Omental fat pad (tissue), 4 donors: Measurements from ENCODE around the gene DCP1B. TPM values are rescaled to one million over a fixed set of nuclear protein-coding genes. Genes with fewer than 3 reads are reported as not detected.

ENCODE experiments used
- ATAC-seq: fragments of 150-250 bp; one replicate; pipeline ENCODE4 v1.9.1; 2016; ENCODE audit warnings: mild to moderate bottlenecking, moderate library complexity; ENCODE audit not compliant: low FRiP score
- DNase-seq: peaks from one replicate; pipeline ENCODE4 v3.0.0-alpha.2; 2019; ENCODE audit warnings: low spot score
- total RNA-seq, 4 donors: library from RNA; depleted of rRNA; stranded (reverse); fragments of >200 nt; gene quantifications; one replicate each; pipeline ENCODE4 v1.1.0, GENCODE V29; 2016
- TF ChIP-seq, protein P1 (sequence below), 3 donors: fragments of 450-650 bp; IDR thresholded peaks; one replicate each; pipeline ENCODE4 v1.5.1; 2016 to 2017; ENCODE audit warnings: antibody characterized with exemption in 3 of 3, mild to moderate bottlenecking in 3 of 3, moderate library complexity in 2 of 3

DCP1B gene
- total RNA-seq, 4 donors from 2014 or later: 7.2 to 19.2 (median 9.9) TPM

GRCh38 chr12:1929985-1930802, 74.1 kb downstream of the DCP1B start:
- DNase-seq: no peak
- TF ChIP-seq, protein P1, sequence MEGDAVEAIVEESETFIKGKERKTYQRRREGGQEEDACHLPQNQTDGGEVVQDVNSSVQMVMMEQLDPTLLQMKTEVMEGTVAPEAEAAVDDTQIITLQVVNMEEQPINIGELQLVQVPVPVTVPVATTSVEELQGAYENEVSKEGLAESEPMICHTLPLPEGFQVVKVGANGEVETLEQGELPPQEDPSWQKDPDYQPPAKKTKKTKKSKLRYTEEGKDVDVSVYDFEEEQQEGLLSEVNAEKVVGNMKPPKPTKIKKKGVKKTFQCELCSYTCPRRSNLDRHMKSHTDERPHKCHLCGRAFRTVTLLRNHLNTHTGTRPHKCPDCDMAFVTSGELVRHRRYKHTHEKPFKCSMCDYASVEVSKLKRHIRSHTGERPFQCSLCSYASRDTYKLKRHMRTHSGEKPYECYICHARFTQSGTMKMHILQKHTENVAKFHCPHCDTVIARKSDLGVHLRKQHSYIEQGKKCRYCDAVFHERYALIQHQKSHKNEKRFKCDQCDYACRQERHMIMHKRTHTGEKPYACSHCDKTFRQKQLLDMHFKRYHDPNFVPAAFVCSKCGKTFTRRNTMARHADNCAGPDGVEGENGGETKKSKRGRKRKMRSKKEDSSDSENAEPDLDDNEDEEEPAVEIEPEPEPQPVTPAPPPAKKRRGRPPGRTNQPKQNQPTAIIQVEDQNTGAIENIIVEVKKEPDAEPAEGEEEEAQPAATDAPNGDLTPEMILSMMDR (IDR thresholded peaks at IDR 0.05): no peak
- ATAC-seq: no peak

GRCh38 chr12:1929241-1929984, 74.8 kb downstream of the DCP1B start:
- DNase-seq (no peak), ATAC-seq (no peak)
- TF ChIP-seq, protein P1 (IDR thresholded peaks at IDR 0.05): no peak

DNA sequence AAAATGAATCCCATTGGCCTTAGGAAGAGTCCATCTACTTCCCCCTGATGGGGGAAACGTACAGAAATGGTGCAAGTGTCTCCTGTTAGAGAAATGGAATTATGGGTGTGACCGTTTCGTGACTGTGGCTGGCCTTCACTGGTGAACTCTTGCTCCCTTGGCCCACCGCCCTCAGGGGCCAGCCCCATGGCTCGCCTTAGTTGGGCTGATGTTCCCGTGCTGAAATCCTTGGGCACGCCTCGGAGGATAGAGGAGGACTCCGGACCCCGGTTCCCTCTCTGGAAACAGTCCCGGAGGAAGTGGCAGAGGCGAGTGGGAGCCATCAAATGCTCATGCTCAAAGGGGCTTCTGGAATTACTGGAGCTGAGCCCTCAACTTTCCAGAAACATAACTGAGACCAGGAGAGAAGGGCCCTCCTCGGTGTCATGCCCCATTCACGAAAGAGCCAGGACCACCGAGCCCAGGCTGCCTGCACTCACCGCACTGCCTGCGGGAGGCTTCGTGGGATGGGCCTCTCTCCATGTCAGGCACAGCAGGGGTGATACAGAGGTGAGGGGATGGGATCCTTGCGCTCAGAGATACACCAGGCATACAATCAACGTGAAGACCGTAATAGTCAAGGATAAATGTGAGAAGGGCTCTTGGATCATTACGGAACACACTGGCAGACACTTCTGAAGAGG, 75.7 kb downstream of the DCP1B start:
- DNase-seq: no peak
- no peak for ATAC-seq
- TF ChIP-seq, protein P1 (IDR thresholded peaks at IDR 0.05): no peak

DNA sequence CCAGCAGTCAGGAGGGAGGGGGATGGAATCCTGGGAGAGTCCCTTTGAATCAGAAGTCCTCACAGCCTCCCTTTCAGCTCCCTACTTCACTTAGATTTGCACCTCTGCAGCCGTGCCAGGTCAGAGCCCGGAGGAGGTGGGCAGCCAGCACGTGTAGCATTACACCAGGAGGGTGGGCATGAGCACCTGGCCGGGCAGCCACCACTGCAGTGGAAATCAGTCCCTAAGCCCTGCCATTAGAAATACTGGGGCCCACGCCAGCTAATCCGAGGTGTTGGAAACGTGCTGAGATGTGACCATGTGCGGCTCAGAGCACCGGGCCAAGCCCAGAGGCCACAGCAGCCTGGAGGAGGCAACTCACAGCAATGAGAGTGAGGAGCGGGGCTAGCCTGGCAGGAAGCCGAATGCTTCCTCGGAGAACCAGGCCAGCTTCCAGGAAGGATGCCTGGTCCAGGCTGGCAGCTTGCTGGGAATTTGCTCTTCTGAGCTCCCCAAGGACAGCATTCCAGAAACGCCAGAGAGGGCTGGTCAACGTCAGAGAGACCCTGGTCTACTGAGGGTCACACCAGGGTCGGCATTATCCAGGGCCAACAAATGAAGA, 76.4 kb downstream of the DCP1B start:
- ATAC-seq (peak; percentile 33), DNase-seq (no peak)
- TF ChIP-seq, protein P1 (IDR thresholded peaks at IDR 0.05): no peak

DNA sequence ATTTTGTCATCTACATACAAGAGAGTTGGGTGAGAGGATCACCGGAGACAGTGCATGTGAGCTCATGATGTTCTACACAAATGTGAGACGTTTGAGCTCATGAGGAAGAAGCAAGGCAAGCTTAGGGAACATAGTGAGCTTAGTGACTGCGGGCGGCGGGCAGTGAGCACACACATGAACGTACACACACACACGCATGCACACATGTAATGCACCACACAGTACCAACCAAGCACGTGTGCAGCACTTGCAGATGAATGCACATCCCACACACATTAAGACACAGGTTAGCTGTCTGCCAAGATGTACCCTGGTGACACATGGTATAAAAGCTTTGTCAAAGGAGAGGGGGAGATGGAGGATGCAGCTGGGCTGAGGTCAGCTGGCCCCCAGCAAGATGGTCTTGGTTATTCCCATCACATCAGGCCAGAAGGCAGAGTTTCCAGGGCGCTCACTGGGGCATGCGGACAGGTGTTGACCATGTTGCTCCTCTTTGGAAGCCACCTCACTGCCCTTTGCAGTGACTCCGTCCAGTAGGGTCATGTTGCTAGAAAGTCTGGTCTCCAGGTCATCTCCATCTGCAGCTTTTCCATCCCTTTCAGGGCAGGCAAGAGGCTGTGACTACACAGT, 77.1 kb downstream of the DCP1B start:
- TF ChIP-seq, protein P1 (IDR thresholded peaks at IDR 0.05): no peak
- ATAC-seq: no peak
- DNase-seq: no peak

- TF ChIP-seq, protein P1 (IDR thresholded peaks at IDR 0.05): no peak
- ATAC-seq: no peak
Measured at GRCh38 chr12:1926251-1926657, 78.0 kb downstream of the DCP1B start.

More at GRCh38 chr12:1926251-1926657, 78.0 kb downstream of the DCP1B start:
- DNase-seq: no peak
